Measurements from ENCODE around the gene STUM.

STUM gene

GRCh38 chr1:226519135-226519534, 29.4 kb upstream of the STUM start:
- Histone ChIP-seq H3K4me1 (ENCODE audit: low read length) (no peaks in the 10 kb centered on the region), H3K4me3 (ENCODE audit: low read length) (no peak overlapping the region), H3K9me3 (ENCODE audit: insufficient read depth, low read length) (no peaks in the 10 kb centered on the region), H3K4me2 (ENCODE audit: low read length) (no peak overlapping the region), H4K20me1 (ENCODE audit: insufficient read depth, low read length) (no peaks in the 10 kb centered on the region), H3K27me3 (ENCODE audit: low read depth, low read length) (peaks cover 26% of the 10 kb centered on the region), H3K27ac (ENCODE audit: low read length) (no peak overlapping the region), H2AFZ (ENCODE audit: low read depth, low read length) (no peak overlapping the region), H3K36me3 (replicated peaks; ENCODE audit: low read depth, low read length) (no peaks in the 10 kb centered on the region), H3K9ac (ENCODE audit: low read length) (no peak overlapping the region), H3K79me2 (ENCODE audit: low read length) (no peaks in the 10 kb centered on the region)
- TF ChIP-seq EZH2phosphoT487 (IDR thresholded peaks at IDR 0.05; ENCODE audit: low read depth) = no peak
- no peak for TF ChIP-seq CTCF (IDR thresholded peaks at IDR 0.05; ENCODE audit: low read depth, low read length)

DNA sequence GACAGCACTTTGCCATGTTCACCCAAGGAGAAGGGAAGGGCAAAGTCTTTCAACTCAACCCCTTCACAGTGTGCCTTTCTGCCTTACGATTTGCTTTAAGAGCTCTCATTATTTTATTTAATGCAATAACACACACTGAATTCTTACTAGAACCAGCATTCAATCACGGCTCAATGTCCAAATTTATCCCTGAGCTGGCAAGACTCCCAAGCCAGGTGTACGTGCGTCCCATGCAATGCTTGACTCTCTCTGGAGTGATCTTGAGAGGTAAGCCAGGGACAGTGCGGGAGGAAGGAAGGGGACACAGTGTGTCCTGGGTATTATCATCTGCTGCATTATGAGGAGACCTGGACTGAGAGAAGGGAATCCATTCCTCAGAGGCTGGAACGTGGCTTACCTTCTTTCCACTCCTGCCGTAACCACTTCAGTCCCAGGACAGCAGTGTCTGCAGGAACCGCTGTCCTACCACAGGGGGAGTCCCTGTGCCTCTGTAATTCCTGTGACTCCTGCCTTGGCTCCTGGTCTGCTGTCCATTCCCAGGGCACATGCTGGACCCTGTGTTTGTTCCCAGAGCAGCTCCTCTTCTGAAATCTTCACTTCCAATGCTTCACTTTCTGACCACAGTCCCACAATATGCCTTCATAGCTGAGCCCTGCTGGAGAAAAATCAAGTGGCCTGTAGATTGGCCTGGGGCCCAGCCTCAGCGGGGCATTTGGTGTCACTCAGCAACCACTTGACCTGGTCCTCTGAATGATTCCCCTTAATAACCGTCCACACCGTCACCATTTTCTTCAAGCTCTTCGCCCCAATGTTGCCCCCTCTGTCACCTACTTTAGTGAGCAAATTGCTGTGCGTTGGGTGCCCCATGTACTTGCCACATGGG, 28.6 kb upstream of the STUM start:
- Histone ChIP-seq H3K27me3 (ENCODE audit: low read depth, low read length) (peaks cover 26% of the 10 kb centered on the region), H3K4me2 (ENCODE audit: low read length) (no peak overlapping the region), H2AFZ (ENCODE audit: low read depth, low read length) (no peak overlapping the region)

DNA sequence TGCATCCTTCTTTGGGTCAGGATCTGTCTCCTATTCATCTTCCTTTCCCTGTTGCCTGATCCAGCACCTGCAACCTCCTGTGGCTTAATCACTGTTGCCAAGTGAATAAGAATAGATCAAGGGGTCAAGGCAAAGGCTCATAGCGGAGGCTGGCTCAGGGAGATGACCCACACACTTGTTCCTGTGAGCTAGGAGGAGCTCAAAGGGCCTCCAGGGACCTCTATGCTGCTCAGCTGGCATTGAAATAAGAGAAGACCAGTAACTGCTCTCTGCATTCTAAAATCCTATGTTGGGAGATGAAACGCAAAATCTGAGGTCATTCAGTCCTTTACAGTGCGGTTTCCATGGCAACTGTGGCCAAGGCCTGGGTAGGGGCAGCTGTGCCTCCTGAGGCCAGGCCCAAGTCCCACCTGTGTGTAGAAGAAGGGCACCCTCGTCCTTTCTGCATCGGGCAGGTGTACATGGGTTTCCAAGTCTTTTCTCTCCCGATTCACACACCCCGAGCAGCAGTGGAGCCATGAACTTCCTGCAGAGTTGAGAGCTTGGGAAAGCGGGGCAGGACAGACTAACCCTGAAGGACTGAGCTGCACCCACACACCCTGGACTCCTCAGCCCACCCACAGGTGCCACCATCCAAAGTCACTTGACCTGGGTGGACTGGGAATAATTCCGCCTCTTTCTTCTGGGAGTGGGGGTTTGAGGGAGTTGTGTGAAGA, 27.8 kb upstream of the STUM start:
- Histone ChIP-seq H3K36me3 (replicated peaks; ENCODE audit: low read depth, low read length) (no peaks in the 10 kb centered on the region), H4K20me1 (ENCODE audit: insufficient read depth, low read length) (no peaks in the 10 kb centered on the region), H3K4me3 (ENCODE audit: low read length) (no peak overlapping the region), H3K27ac (ENCODE audit: low read length) (no peak overlapping the region), H3K4me1 (ENCODE audit: low read length) (no peaks in the 10 kb centered on the region), H3K79me2 (ENCODE audit: low read length) (no peaks in the 10 kb centered on the region), H2AFZ (ENCODE audit: low read depth, low read length) (no peak overlapping the region), H3K9me3 (ENCODE audit: insufficient read depth, low read length) (peaks cover 6% of the 10 kb centered on the region; the same call in 1 of the 2 replicates), H3K27me3 (ENCODE audit: low read depth, low read length) (peaks cover 25% of the 10 kb centered on the region), H3K9ac (ENCODE audit: low read length) (no peak overlapping the region), H3K4me2 (ENCODE audit: low read length) (no peak overlapping the region)
- no peak for TF ChIP-seq EZH2phosphoT487 (IDR thresholded peaks at IDR 0.05; ENCODE audit: low read depth)

More for the DNA sequence above, 28.6 kb upstream of the STUM start:
- no peaks in the 10 kb centered on the region for H3K4me1 ChIP-seq (ENCODE audit: low read length)
- no peaks in the 10 kb centered on the region for H3K36me3 ChIP-seq (replicated peaks; ENCODE audit: low read depth, low read length)
- H3K9ac ChIP-seq (ENCODE audit: low read length) = no peak overlapping the region
- no peaks in the 10 kb centered on the region for H3K79me2 ChIP-seq (ENCODE audit: low read length)
- no peak for TF ChIP-seq EZH2phosphoT487 (IDR thresholded peaks at IDR 0.05; ENCODE audit: low read depth)
- H3K27ac ChIP-seq (ENCODE audit: low read length) = no peak overlapping the region
- no peak overlapping the region for H3K4me3 ChIP-seq (ENCODE audit: low read length)
- peaks cover 6% of the 10 kb centered on the region; the same call in 1 of the 2 replicates for H3K9me3 ChIP-seq (ENCODE audit: insufficient read depth, low read length)
- H4K20me1 ChIP-seq (ENCODE audit: insufficient read depth, low read length) = no peaks in the 10 kb centered on the region

- H3K9me3 ChIP-seq (ENCODE audit: insufficient read depth, low read length) = peaks cover 6% of the 10 kb centered on the region; the same call in 1 of the 2 replicates
- no peaks in the 10 kb centered on the region for H3K36me3 ChIP-seq (replicated peaks; ENCODE audit: low read depth, low read length)
- no peaks in the 10 kb centered on the region for H3K4me1 ChIP-seq (ENCODE audit: low read length)
- H3K4me3 ChIP-seq (ENCODE audit: low read length) = no peak overlapping the region
- H4K20me1 ChIP-seq (ENCODE audit: insufficient read depth, low read length) = no peaks in the 10 kb centered on the region
- no peaks in the 10 kb centered on the region for H3K79me2 ChIP-seq (ENCODE audit: low read length)
- H3K27me3 ChIP-seq (ENCODE audit: low read depth, low read length) = peaks cover 6% of the 10 kb centered on the region
- no peak overlapping the region for H2AFZ ChIP-seq (ENCODE audit: low read depth, low read length)
- H3K27ac ChIP-seq (ENCODE audit: low read length) = no peak overlapping the region
- no peak overlapping the region for H3K9ac ChIP-seq (ENCODE audit: low read length)
- TF ChIP-seq EZH2phosphoT487 (IDR thresholded peaks at IDR 0.05; ENCODE audit: low read depth) = no peak
- no peak for TF ChIP-seq CTCF (IDR thresholded peaks at IDR 0.05; ENCODE audit: low read depth, low read length)
- H3K4me2 ChIP-seq (ENCODE audit: low read length) = no peak overlapping the region
These were observed 24.7 kb upstream of the STUM start for GRCh38 chr1:226523646-226524406.

Measured in OCI-LY3 (cell line).